B cell (primary cell): ENCODE results near the gene BTN2A1.
"Not testable (repeated sequence)": the region's sequence is repeated elsewhere in the genome, so short reads cannot be mapped to it uniquely, and the experiment has no call there.

Source experiments
- EZH2 ChIP-seq: IDR thresholded peaks from 2 replicates; pipeline ENCODE4 v1.6.1; 2012; ENCODE audit warnings: borderline replicate concordance, low read depth, mild to moderate bottlenecking, moderate library complexity, low read length; ENCODE audit not compliant: insufficient read depth, poor library complexity, severe bottlenecking
- TF ChIP-seq, protein P1 (sequence below): fragments of 200-600 bp; IDR thresholded peaks from one replicate; pipeline ENCODE4 v1.8.0; 2022; ENCODE audit warnings: antibody characterized with exemption, mild to moderate bottlenecking

DNA sequence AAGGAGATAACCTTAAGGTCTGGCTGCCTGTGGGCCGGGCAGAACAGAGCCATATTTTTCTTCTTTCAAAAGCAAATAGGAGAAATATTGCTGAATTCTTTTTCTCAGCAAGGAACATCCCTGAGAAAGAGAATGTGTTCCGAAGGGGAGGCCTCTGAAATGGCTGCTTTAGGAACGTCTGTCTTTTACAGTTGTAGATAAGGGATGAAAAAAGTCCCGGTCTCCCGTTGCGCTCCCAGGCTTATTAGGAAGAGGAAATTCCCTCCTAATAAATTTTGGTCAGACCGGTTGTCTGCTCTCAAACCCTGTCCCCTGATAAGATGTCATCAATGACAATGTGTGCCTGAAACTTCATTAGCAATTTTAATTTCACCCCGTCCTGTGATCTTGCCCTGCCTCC is 24.1 kb upstream of the BTN2A1 start:
- TF ChIP-seq, protein P1, sequence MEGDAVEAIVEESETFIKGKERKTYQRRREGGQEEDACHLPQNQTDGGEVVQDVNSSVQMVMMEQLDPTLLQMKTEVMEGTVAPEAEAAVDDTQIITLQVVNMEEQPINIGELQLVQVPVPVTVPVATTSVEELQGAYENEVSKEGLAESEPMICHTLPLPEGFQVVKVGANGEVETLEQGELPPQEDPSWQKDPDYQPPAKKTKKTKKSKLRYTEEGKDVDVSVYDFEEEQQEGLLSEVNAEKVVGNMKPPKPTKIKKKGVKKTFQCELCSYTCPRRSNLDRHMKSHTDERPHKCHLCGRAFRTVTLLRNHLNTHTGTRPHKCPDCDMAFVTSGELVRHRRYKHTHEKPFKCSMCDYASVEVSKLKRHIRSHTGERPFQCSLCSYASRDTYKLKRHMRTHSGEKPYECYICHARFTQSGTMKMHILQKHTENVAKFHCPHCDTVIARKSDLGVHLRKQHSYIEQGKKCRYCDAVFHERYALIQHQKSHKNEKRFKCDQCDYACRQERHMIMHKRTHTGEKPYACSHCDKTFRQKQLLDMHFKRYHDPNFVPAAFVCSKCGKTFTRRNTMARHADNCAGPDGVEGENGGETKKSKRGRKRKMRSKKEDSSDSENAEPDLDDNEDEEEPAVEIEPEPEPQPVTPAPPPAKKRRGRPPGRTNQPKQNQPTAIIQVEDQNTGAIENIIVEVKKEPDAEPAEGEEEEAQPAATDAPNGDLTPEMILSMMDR = not testable (repeated sequence)
- TF ChIP-seq EZH2 = not testable (repeated sequence)
